HG03060 (cell line): ENCODE results near the gene BANP.
"Not testable (repeated sequence)": the region's sequence is repeated elsewhere in the genome, so short reads cannot be mapped to it uniquely, and the experiment has no call there.

Experiments
- ATAC-seq: cut with Tn5 transposase; IDR thresholded peaks from one replicate; pipeline ENCODE4 v1.9.1; 2021; ENCODE audit warnings: low read depth, moderate number of reproducible peaks; ENCODE audit not compliant: unreplicated experiment

BANP gene

DNA sequence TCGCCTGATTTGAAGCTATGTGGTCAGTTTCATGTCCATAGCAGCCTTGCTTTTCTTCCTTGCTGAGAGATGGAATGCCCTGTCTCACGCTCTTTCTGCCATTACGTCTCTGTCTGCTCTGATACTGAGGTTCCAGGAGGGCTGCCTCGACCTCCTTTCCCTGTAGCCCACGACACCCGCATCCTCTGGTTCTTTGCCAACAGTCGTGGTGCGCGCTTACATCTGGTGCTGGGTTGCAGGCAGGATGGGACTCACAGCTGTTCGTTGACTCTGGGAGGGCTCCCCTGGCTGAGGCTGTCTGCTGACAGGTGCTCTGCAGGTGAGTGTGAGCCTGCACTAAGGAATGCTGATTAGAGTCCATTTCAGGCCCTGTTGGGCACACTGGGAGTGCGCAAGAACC is 90.3 kb downstream of the BANP start:
- ATAC-seq = not testable (repeated sequence)

DNA sequence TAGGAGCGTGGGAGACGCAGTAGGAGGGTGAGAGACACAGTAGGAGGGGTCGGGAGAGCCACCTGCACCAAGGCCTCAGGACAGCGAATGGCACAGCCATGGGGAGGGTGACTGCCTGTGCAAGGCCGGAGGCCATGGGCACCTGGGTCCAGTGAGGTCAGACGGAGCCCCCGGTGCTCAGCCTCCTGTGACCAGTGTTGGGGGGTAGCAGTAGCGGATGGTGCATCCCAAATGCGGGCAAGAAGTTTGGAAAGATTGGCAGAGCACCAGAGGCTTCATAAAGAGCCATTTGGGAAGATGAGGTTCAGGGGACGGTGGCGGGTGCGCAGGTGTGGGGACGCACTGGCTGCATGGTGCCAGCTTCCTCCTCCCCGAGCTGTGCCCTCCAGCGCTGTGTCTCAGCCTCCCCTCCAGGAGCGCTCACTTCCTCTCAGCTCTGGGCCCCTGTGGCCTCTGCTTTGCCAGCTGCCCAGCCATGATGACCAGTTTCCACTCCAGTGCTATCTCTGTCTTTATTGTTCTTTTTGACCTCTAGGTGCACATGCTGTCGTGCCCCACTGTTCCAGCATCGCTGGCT is 90.8 kb downstream of the BANP start:
- ATAC-seq = not testable (repeated sequence)

DNA sequence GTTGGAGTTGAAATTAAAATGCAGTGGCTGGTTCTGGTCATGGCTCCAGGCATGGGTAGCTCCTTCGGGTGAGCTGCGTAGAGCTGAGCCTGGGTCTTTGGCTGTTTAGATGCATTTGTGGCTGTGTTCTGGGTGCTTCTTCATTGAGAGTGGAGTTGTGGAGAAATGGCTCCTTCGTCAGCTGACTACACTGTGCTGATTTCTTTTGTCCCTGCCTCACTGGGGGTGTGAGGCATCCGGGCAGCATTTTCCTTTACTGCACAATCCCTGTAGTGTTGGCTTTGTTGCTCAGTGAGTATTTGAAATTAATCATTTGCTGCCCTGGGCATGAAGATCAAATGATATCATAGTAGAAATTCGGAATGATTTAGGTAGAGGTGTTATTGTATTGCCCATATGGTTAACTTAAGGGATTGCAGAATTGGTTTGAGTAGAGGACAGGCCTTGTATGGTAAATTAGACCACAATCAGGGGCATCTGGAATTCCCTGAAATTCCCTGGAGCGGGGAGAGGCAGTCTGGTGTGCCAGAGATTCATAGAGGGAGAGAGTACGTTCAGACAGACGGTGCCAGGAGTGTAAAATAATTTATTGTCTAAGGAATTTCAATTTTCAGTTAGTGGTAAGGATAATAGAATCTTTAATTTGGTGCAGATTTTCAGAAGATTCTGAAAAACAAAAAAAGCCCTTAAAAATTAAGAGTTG is 92.1 kb downstream of the BANP start:
- not testable (repeated sequence) for ATAC-seq

DNA sequence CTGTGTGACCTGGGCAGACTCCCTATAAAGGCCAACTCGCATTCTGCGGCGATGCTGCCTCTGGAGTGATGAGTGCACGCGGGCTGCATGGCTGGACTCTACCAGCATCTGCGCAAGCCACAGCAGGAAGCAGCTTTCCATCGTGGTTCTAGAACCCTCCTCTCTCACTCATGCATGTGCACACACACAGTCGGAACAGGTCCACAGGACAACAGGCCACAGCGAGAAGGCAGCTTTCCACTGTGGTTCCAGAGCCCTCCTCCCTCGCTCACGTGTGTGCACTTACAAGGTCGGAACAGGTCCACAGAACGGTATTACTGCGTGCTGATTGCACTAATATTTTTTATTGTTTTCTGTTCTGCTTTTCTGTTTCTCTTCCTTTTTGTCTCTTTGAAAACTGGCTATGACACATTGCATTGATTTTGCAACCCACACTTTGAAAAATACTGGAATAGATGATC is 92.9 kb downstream of the BANP start:
- ATAC-seq = peak; percentile 37

DNA sequence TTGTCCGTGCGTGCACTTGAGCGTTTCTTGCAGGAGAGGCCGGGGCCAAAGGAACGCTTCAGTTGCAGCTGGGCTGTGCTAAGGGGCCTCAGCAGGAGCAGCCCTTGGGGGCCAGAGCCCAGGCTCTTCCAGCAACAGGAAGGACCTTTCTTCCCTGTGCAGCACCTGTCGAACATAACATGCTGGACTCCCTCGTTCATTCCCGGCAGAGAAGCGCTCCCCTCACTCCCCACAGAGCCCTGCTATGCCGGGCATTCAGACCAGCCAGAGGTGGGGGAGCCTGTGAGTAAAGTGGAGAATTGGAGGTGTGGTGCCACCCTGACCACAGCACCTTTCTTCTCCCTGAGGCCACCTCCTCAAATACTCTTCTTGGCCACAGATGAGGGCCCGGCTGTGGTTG is 94.1 kb downstream of the BANP start:
- not testable (repeated sequence) for ATAC-seq

DNA sequence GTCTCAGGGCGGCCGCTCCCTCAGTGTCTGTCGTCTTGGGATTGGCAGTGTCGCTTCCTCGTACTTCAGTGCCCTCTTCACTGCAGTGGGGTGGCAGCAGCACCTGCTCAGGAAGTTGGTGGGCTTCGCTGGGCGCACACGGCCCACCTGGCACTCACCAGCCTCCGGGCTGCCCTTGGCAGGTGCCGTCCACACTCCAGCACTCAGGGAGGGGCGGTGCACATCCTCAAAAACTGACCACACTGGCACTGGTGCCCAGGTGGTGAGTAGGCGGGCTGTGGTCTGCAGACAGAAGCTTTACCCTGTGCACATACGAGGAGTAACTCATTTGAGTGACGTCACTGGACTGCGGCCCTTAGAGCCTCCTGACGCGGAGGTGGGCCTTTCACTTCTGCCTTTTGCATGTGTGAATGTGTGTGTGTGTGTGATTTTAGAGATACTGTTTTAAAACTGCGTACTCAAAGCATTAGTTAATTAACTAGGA is 94.6 kb downstream of the BANP start:
- peak; percentile 64 for ATAC-seq

DNA sequence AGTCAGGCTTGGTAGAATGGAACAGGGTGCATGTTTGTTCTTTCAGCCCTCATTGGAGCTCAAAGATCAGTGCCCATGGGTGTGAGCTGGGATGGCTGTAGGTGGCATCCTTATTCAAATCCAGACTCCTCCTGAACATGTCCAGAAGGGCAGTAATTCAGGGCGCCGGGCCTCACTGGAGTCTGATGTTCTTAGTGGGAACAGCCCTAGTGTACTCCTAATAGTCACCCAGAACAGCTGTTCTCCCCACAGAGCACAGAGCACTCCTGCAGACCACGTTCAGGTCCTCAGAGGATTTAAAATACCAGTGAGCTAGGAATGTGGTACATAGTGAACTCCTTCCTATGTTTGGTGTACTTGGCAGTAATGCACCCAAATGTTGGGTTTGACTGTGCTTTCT is 96.2 kb downstream of the BANP start:
- no peak for ATAC-seq

DNA sequence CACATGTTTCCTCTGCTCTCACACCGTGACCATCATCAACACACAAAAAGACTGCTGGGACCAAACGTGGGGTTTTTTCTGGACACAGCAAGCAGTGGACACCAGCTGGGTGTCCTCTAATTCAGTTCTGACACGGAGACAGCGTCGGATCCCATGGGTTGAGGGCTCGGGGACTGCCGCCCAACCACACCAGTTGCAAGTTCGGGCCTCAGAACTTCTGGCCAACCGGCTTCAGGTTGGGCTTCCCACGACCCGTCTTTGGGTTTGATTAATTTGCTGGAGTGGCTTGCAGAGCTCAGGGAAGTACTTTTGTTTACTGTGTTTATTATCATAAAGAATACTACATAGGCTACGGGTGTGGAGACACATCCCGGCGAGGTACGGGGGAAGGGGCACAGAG is 97.8 kb downstream of the BANP start:
- no peak for ATAC-seq

DNA sequence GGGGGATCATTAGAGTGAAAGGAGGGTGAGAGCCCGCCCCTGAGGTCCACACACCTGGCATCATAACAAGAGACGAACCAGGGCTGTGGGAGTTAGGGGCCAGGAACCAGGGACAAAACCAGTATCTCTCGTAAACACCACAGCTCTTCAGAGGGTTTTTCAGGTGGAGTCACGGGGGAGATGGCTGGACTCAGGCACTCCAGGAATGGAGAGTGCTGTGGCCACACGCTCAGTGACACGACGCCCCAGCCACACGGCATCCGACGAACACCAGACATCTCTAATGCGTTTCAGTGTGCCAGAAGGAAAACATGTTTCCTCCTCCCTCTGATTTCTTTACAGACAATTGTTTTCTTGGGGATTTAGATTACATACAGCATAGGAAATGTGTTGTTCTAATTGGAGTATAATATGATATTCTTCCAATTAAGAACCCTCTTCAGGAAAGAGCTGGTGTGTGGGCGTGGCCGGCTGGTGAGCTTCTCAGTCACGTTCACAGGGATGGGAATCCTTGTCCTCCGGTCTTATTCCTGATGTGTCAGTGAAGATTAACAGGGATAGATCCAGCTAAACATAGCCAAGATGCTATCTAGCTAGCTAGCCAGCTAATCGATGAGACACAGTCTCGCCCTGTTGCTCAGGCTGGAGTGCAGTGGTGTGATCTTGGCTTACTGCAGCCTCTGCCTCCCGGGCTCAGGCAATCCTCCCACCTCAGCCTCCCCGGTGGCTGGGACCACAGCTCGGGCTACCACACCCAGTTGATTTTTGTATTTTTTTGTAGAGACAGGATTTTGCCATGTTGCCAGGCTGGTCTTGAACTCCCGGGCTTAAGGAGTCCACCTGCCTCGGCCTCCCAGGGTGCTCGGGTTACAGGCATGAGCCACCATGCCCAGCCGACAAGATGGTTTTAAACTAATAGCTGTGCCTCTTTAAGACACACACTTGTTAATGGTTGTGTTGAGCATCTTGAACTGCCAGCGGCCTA is 98.6 kb downstream of the BANP start:
- no peak for ATAC-seq

DNA sequence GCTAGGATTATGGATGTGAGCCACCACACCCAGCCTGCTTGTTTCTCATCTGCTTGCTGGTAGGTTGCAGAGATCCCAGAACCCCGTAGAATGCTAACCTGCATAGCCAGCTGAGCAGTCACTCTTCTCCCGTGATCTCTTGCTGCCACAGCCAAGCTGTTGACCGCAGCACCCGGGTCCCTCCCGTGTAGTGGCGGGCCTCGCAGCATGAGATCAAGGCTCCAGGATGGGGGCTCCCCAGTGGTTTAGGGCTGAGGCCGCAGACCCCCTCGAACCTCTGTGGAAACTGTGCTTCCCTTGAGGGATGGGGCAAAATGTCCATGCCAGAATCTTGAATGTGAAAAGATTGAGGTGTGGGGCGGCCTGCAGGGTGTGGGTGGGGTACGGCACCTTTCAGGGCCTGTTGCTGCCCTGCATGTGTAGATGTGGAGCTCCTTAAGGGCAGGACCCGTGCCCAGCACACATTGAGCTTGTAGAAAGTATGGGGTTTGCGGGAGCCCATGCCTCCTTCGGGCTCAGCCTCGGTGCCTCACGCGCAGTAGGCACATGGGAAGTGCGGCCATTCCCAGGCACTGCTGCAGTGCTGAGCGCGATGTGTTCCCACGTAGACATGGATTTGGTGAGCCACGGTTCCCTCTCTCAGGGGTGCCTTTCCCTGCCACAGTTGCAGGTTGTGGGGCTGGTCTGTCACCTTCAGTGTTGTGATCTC is 99.9 kb downstream of the BANP start:
- ATAC-seq = no peak

DNA sequence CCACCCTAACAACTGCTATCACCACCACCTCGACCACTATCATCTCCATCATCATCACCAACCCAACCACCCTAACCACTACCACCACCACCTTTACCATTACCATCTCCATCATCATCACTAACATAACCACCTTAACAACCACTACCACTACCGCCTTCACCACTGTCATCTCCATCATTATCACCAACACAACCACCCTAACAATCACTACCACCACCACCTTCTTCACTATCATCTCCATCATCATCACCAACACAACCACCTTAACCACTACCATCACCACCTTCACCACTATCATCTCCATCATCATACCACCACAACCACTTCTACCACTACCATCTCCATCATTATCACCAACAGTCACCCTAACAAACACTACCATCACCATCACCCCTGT is 101.4 kb downstream of the BANP start:
- no peak for ATAC-seq

DNA sequence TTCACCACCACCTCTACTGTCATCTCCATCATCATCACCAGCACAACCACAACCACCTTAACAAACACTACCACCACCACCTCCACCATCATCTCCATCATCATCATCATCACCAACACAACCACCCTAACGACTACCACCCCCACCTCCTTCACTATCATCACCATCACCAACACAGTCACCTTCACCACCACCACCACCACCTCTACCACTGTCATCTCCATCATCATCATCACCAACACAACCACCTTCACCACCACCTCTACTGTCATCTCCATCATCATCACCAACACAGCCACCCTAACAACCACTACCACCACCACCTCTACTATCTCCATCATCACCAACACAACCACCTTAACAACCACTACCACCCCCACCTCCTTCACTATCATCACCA is 102.2 kb downstream of the BANP start:
- not testable (repeated sequence) for ATAC-seq

DNA sequence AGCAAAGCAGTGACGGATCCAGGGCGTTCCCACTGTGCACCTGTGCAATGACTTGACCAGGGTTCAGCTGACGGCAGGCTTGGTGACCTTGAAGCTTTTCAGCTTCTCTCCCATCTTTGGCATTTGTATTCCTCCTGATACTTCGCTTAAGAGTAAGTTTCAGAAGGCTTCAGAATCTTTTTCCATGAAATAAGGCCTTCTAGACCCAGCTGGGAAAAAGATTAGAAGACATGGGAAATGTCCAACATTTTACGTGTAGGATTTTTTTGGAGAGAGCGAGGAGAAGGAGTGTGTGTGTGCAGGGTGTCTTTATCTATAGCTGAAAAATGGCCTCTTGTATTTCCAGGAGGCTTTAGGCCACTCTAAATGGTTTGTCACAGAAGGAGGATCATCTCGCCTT is 104.1 kb downstream of the BANP start:
- ATAC-seq = no peak

DNA sequence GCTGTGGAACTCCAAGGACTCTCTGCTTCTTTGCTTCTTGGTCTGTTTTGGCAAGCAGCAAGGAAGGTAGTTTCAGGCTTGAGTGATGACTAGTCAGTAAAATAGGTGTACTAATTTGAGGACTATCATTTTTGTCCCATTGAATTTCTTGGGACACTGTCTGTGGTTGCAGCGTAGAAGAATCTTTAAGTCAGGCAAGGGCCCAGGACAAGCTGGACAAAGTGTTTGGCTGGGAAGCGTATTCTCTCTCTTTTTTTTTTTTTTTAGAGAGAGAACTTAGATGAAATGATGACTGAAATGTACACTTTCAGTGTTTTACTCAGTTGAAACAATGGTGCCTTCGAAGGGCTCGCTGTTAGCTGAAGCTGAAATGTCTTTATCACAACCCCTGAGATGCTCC is 105.0 kb downstream of the BANP start:
- ATAC-seq = no peak

DNA sequence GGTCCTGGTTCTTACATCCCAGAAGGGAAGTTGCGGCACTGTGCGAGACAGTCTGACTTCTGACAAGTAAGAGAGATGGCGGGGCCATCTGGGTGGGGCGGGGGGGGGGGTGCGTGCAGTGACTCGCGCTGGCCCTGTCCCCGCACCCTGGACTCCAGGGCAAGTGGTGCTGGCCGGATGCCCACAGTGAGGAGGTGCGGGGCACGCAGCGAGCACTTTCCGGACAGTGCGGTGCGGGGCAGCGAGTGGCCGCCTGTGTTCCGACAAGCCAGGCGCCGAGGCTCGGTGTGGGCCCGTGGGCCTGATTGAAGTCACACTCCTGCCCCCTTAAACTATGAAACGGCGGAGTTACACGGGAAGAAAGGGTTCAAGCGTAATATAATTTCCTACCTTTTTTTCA is 106.4 kb downstream of the BANP start:
- ATAC-seq = no peak

DNA sequence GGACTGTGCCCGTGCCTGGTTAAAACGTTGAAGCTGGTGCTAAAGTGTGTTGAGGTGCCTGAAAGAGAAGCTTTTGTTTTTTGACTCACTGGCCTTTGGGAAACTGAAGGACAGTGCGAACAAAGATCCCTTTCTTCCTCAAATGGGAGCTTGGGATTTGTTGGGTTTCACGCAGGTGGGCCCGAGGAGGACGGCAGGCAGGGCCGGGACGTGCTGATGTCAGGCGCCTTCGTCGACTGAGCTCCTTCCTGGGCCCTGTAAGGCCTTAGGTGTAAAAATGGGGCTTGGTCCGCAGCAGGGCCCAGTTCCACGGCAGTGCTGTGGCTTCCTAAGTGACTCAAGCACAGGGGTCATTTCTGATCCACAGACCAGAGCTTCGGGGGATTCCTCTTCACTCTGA is 106.9 kb downstream of the BANP start:
- ATAC-seq = no peak

DNA sequence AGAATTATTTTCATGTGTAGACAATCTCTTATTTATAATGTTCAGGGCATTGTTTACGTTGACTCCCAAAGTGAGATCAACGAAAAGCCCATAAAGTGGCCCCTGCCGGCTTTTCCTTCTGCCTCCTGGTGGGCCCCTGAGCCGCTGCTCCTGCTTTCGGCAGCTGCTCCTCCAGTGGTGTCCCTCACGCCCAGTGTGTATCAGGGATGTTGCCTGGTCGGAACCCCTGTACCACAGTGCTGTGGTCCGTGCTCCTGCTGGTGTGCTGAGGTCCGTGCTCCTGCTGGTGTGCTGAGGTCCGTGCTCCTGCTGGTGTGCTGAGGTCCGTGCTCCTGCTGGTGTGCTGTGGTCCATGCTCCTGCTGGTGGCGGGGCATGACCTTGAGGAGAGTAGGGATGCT is 107.6 kb downstream of the BANP start:
- no peak for ATAC-seq

DNA sequence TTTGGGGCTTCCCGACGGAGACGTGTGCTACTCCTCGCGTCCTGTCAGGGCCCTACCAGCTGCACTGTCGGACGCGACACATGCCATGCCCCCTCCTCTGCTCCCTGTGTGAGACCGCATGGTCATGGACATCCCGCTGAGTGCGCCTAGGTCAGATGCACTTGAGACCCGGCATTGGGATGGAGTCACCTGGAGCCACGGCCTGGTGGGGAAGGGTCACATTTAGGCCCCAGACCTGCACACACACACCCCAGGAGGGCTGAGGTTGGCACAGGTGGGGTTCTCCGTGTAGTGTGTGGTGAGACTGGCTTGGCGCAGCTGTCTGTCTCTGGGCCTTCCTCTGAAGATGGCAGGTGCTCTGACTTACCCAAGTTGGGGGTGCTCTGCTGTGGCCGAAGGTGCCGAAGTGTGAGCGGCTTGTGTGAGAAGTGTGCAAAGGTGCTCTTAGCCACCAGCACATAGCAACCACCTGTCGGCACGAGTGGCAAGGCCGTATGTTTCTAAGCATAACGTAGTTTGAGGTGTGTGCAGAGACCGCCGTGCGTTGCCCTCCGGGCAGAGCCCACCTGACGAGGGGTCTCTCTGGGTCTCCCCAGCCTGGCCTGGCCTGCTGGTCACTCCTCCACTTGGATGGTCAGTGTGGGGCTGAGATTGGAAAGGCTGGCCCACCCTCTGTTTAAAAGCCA is 108.6 kb downstream of the BANP start:
- no peak for ATAC-seq

DNA sequence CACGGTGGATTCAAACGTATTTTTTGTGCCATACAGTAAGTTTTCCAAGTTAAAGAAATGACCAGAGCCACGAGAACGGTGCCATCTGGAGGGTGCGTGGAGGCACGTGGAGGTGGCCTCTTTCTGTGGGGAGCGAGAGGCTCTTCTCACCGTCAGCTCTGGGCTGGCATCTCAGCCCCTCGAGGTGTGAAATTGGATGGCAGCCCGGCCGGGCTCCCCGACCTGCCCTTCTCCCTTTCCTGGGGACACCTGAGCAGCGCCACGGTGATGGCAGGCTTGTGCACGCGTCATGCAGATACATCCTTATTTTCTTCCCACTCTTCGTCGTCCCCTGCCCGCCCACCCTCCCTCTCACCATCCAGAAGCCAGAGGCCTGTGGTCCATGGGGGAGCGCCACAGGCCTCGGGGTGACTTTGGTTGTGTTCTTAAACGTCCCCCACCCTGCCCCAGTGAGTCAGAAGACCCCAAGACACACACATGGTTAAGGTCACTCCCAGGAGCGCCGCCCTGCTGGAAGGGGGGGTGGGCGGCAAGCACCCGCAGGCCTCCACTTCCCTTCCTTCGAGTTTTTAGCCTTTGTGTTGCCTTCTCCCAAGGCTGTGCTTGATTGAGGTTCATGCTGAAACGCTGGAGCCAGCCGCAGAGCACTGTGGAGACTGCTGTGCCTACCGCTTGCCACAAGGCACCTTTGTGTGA is 109.4 kb downstream of the BANP start:
- ATAC-seq = no peak
